GM19328 (cell line): ENCODE results near the gene ZFPM1.
"Not testable (repeated sequence)": the region's sequence is repeated elsewhere in the genome, so short reads cannot be mapped to it uniquely, and the experiment has no call there.

Experiments
- ATAC-seq: cut with Tn5 transposase; IDR thresholded peaks from one replicate; pipeline ENCODE4 v1.9.1; 2021; ENCODE audit warnings: mild to moderate bottlenecking, moderate library complexity; ENCODE audit not compliant: unreplicated experiment

ZFPM1 gene

GRCh38 chr16:88510091-88510994, 57.3 kb downstream of the ZFPM1 start:
- no peak for ATAC-seq

- no peak for ATAC-seq
Measured at GRCh38 chr16:88511060-88511459, 58.0 kb downstream of the ZFPM1 start.

- ATAC-seq: no peak
Measured at GRCh38 chr16:88511906-88512305, 58.8 kb downstream of the ZFPM1 start.

GRCh38 chr16:88512728-88513696, 59.9 kb downstream of the ZFPM1 start:
- ATAC-seq: no peak

GRCh38 chr16:88514070-88514469, 61.0 kb downstream of the ZFPM1 start:
- no peak for ATAC-seq

- no peak for ATAC-seq
Measured at GRCh38 chr16:88514526-88515232, 61.6 kb downstream of the ZFPM1 start.

- ATAC-seq: no peak
Measured at GRCh38 chr16:88515371-88515770, 62.3 kb downstream of the ZFPM1 start.

GRCh38 chr16:88515925-88516594, 63.0 kb downstream of the ZFPM1 start:
- ATAC-seq: no peak

- ATAC-seq: no peak
Measured at GRCh38 chr16:88516601-88517061, 63.6 kb downstream of the ZFPM1 start.

- not testable (repeated sequence) for ATAC-seq
Measured at GRCh38 chr16:88517208-88517774, 64.2 kb downstream of the ZFPM1 start.

GRCh38 chr16:88518411-88519111, 65.5 kb downstream of the ZFPM1 start:
- not testable (repeated sequence) for ATAC-seq

GRCh38 chr16:88519240-88519639, 66.2 kb downstream of the ZFPM1 start:
- no peak for ATAC-seq

GRCh38 chr16:88519938-88520653, 67.0 kb downstream of the ZFPM1 start:
- no peak for ATAC-seq

GRCh38 chr16:88521674-88522073, 68.6 kb downstream of the ZFPM1 start:
- no peak for ATAC-seq

- no peak for ATAC-seq
Measured at GRCh38 chr16:88522276-88522949, 69.3 kb downstream of the ZFPM1 start.

GRCh38 chr16:88523309-88524161, 70.5 kb downstream of the ZFPM1 start:
- no peak for ATAC-seq

GRCh38 chr16:88524274-88524972, 71.3 kb downstream of the ZFPM1 start:
- ATAC-seq: no peak
